Kidney (tissue), 14 donors: ENCODE results near the gene IL3. TPM values are rescaled to one million over a fixed set of nuclear protein-coding genes. Genes with fewer than 3 reads are reported as not detected.

Source experiments
- DNase-seq, 5 donors: peaks; one replicate each; pipeline ENCODE4 v3.0.0-alpha.2; 2013 to 2020
- FAIRE-seq: peaks from 2 replicates; lab custom pipeline; 2012; peaks lifted over from hg19 to GRCh38; lab: Jason Lieb, UNC
- H3K27ac ChIP-seq, 2 donors: one replicate each; pipeline ENCODE4 v1.7.0; 2013; ENCODE audit warnings: low read depth in 2 of 2, low read length in 2 of 2, inconsistent platforms in 1 of 2
- H3K27me3 ChIP-seq: one replicate; pipeline ENCODE4 v1.7.1; 2013; ENCODE audit warnings: low read length, inconsistent platforms; ENCODE audit not compliant: control insufficient read depth, insufficient read depth
- H3K36me3 ChIP-seq, 3 donors: one replicate each; pipeline versions ENCODE4 v1.7.0 to v1.7.1; 2013; ENCODE audit warnings: low read length in 3 of 3, control low read depth in 1 of 3, inconsistent platforms in 1 of 3; ENCODE audit not compliant: insufficient read depth in 3 of 3, control insufficient read depth in 2 of 3
- H3K4me1 ChIP-seq, 3 donors: one replicate each; pipeline versions ENCODE4 v1.7.0 to v1.7.1; 2013; ENCODE audit warnings: low read length in 3 of 3, inconsistent platforms in 1 of 3, low read depth in 1 of 3; ENCODE audit not compliant: control insufficient read depth in 2 of 3, insufficient read depth in 2 of 3
- H3K4me3 ChIP-seq, 3 donors: one replicate each; pipeline versions ENCODE4 v1.7.0 to v1.8.1; 2013; ENCODE audit warnings: low read length in 3 of 3, control low read depth in 1 of 3, inconsistent platforms in 1 of 3
- H3K9ac ChIP-seq, 3 donors: one replicate each; pipeline versions ENCODE4 v1.7.0 to v1.7.1; 2013; ENCODE audit warnings: low read length in 3 of 3, control low read depth in 1 of 3, inconsistent platforms in 1 of 3
- H3K9me3 ChIP-seq, 3 donors: one replicate each; pipeline versions ENCODE4 v1.7.0 to v1.7.1; 2013; ENCODE audit warnings: low read length in 3 of 3, control low read depth in 1 of 3, inconsistent platforms in 1 of 3; ENCODE audit not compliant: control insufficient read depth in 2 of 3, insufficient read depth in 1 of 3
- intact Hi-C: fragments of 100-400 bp; cut with DNase I; formaldehyde crosslinking; loops from one replicate; pipeline ENCODE4 v1.11.1; 2022
- polyA plus RNA-seq: library from polyadenylated mRNA; stranded (reverse); fragments of 350-450 nt; fragmentation: Illumina TruSeq; extraction: RNeasy Lipid Tissue Mini Kit (QIAGEN cat#74804); gene quantifications from one replicate; pipeline ENCODE4 v1.2.3, GENCODE V29; 2014; ENCODE audit warnings: low read depth, low replicate concordance; ENCODE audit not compliant: insufficient read depth
- total RNA-seq: library from RNA; stranded (reverse); fragmentation: NEBNext Ultra II Directional; extraction: Animal tissue kit (Norgen Biotek cat#: 25700); gene quantifications from one replicate; pipeline ENCODE4 v1.2.1, GENCODE V29; 2021
- TF ChIP-seq, protein P1 (sequence below): IDR thresholded peaks from 3 replicates; pipeline ENCODE4 v1.5.1; 2012; ENCODE audit warnings: mild to moderate bottlenecking, moderate library complexity, borderline replicate concordance; ENCODE audit not compliant: insufficient read depth; ENCODE audit errors: extremely low read depth
- donor health status: control.
- donor health status: control.
- donor health status: control.
- donor health status: control.
- donor health status: control.
- donor health status: DM: yes; HTN: yes; CAD: no.
- donor health status: Normal renal cell carcinoma (clear cell type).

The IL3 gene
- total and polyA plus RNA-seq, 2 donors from 2014 or later, result not detected

DNA sequence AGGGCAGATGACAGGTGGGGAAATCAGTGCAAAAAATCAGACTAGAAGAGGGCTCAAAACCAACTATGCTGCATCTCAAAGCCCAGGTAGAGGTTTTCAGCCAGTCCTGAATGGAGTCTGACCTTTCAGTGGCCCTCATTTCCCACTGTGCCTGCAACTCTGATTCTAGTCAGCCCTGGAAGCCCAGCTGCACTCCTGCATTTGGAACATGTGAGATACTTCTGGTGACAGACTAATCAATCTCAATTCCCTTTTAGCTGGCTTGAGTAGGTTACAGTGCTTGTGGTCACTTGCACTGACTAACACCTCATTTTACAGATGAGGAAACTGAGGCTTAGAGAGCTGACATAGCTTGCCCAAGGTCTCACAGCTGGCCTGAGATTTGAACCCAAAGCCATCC lies 41.1 kb upstream of the IL3 start:
- Histone ChIP-seq H3K27me3 (no peaks in the 10 kb centered on the region), H3K27ac (no peak overlapping the region), H3K4me3 (no peak overlapping the region), H3K4me1 (no peaks in the 10 kb centered on the region), H3K9ac (no peak overlapping the region), H3K36me3 (no peaks in the 10 kb centered on the region), H3K9me3 (no peaks in the 10 kb centered on the region)
- TF ChIP-seq, protein P1, sequence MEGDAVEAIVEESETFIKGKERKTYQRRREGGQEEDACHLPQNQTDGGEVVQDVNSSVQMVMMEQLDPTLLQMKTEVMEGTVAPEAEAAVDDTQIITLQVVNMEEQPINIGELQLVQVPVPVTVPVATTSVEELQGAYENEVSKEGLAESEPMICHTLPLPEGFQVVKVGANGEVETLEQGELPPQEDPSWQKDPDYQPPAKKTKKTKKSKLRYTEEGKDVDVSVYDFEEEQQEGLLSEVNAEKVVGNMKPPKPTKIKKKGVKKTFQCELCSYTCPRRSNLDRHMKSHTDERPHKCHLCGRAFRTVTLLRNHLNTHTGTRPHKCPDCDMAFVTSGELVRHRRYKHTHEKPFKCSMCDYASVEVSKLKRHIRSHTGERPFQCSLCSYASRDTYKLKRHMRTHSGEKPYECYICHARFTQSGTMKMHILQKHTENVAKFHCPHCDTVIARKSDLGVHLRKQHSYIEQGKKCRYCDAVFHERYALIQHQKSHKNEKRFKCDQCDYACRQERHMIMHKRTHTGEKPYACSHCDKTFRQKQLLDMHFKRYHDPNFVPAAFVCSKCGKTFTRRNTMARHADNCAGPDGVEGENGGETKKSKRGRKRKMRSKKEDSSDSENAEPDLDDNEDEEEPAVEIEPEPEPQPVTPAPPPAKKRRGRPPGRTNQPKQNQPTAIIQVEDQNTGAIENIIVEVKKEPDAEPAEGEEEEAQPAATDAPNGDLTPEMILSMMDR, result no peak
- DNase-seq (no peak), FAIRE-seq (no peak)
- intact Hi-C loops, result no loop called here

- intact Hi-C loops, result no loop called here
- Histone ChIP-seq H3K4me3 (no peak overlapping the region), H3K9ac (no peak overlapping the region), H3K4me1 (no peaks in the 10 kb centered on the region), H3K36me3 (no peaks in the 10 kb centered on the region), H3K27ac (no peak overlapping the region), H3K27me3 (no peaks in the 10 kb centered on the region), H3K9me3 (no peaks in the 10 kb centered on the region)
- DNase-seq (peak in 1 of 5 donors; percentile 31), FAIRE-seq (no peak)
- TF ChIP-seq, protein P1, result no peak
These were observed 40.4 kb upstream of the IL3 start for GRCh38 chr5:132019857-132020555.

DNA sequence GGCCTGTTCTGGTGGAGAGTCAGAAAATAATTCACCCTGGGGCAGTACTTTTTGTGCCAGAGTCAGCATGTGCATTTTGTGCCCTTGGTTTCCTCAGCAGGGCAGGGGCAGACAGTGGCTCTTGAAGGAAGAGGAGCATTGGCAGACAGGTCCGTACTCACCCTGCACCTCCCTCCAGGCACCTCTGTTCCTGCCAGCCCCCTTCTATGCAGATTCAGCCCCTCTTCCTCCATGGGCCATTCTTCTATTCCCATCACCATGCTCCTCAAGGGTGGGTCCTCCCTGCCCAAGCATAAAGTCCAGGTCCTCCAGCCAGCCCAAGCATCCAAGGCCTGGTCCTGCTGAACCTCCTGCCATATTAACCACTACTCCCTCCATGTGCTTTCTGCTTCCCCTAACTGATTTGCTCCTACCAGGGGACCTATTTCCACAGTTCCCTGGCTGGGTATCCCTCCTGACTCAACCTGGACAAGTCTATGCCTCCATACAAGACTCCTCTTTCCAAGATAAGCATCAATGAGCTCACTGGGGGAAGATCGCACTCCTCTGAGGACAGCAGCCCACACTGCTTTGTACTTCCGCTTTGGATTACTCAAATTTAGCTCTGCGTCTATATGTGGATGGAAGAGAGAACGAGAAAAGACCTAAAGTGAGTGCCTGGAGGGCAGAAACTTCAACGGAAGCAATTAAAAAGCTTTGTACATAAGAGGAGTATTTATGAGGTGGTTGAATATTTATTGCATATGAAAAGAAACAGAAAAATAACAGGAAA lies 39.7 kb upstream of the IL3 start:
- DNase-seq, result peak in 1 of 5 donors; percentile 22
- Histone ChIP-seq H3K27ac (no peak overlapping the region), H3K4me3 (no peak overlapping the region), H3K9ac (no peak overlapping the region), H3K9me3 (no peaks in the 10 kb centered on the region), H3K36me3 (no peaks in the 10 kb centered on the region), H3K27me3 (no peaks in the 10 kb centered on the region), H3K4me1 (no peaks in the 10 kb centered on the region)
- intact Hi-C loops, result no loop called here
- TF ChIP-seq, protein P1, result no peak
- FAIRE-seq, result no peak
